Lower lobe of right lung (tissue), 2 donors: Measurements from ENCODE around the gene BICDL2. TPM values are rescaled to one million over a fixed set of nuclear protein-coding genes. Genes with fewer than 3 reads are reported as not detected.

Experiments
- ATAC-seq, 2 donors: fragments of 200-7000 bp; cut with Tn5 transposase; one replicate each; pipeline ENCODE4 v1.9.1; 2020 to 2022; ENCODE audit warnings: mild to moderate bottlenecking in 2 of 2, moderate library complexity in 2 of 2
- DNase-seq: peaks from one replicate; pipeline ENCODE4 v3.0.0-alpha.2; 2020
- H3K27ac ChIP-seq: fragments of 200-600 bp; one replicate; pipeline ENCODE4 v1.8.0; 2022
- H3K27me3 ChIP-seq: fragments of 200-600 bp; one replicate; pipeline ENCODE4 v1.8.0; 2022; ENCODE audit warnings: low read depth
- H3K36me3 ChIP-seq: fragments of 200-600 bp; one replicate; pipeline ENCODE4 v1.8.0; 2022; ENCODE audit warnings: mild to moderate bottlenecking
- H3K4me1 ChIP-seq: fragments of 200-600 bp; one replicate; pipeline ENCODE4 v1.8.0; 2022
- H3K4me3 ChIP-seq: fragments of 200-600 bp; one replicate; pipeline ENCODE4 v1.8.0; 2022; ENCODE audit warnings: mild to moderate bottlenecking
- H3K9me3 ChIP-seq: fragments of 200-600 bp; one replicate; pipeline ENCODE4 v1.8.0; 2022
- CTCF ChIP-seq: fragments of 200-600 bp; IDR thresholded peaks from one replicate; pipeline ENCODE4 v1.8.0; 2022; ENCODE audit warnings: antibody characterized with exemption, mild to moderate bottlenecking
- intact Hi-C: fragments of 100-400 bp; cut with DNase I; formaldehyde crosslinking; loops from one replicate; pipeline ENCODE4 v1.11.0; 2022
- total RNA-seq: library from RNA; stranded (reverse); fragmentation: NEBNext Ultra II Directional; extraction: Animal tissue kit (Norgen Biotek cat#: 25700); gene quantifications from one replicate; pipeline ENCODE4 v1.2.1, GENCODE V29; 2021
- donor health status: DM: no; HTN: yes; CAD: no; lungs with severe emphysema.

Gene BICDL2
- total RNA-seq, 1 donor from 2014 or later = 19.5 TPM

DNA sequence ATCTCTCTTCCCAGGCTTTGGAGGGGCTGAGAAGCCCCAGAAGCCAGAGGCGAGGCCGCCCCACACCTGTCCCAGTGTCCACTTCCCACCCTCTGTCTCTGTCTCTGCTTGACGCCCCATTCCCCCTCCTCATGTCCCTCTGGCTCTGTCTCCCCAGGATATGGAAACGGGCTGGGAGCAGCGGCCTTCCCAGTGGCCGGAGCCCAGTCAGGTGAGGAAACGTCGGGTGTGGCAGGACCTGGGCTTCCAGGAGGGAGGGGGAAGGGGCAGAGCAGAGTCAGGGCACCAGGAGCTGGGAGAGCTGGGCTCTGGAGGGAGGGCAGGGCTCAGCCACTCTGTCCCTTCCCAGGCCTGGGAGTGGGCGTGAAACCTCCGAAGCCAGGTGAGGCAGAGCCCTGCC, 45.9 kb downstream of the BICDL2 start:
- intact Hi-C loops = no loop called here
- no peak for ATAC-seq
- no peak for DNase-seq
- no peak overlapping the region for H3K4me3 ChIP-seq
- H3K27ac ChIP-seq = no peak overlapping the region
- no peaks in the 10 kb centered on the region for H3K36me3 ChIP-seq
- no peaks in the 10 kb centered on the region for H3K9me3 ChIP-seq
- no peaks in the 10 kb centered on the region for H3K4me1 ChIP-seq
- peaks cover 9% of the 10 kb centered on the region for H3K27me3 ChIP-seq
- TF ChIP-seq CTCF = no peak

DNA sequence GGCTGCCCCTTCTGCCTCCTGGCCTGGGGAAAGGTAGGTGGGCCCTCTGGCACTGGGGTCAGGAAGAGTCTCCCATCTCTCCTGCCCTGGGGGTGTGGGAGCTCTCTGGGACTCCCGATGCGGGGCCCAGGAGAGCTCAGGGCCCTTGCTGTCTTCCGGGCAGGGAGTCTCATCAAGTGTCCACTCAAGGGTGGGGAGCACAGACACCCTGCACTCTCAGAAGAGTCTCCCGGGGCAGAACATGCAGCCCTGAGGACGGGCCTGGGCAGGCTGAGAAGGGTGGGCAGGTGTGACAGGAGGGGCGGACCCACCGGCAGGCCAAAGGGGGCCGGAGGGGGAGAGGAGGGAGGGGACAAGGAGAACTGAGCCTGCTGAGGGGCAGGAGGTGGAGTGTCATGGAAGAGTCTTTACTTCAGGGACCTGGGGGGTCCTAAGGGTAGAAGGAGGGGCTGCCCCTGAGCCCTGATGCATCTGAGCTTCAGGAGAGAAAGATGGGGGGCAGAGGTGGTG, 48.1 kb downstream of the BICDL2 start:
- Histone ChIP-seq H3K36me3 (no peaks in the 10 kb centered on the region), H3K4me3 (no peak overlapping the region), H3K4me1 (peaks cover 6% of the 10 kb centered on the region), H3K9me3 (no peaks in the 10 kb centered on the region), H3K27me3 (peaks cover 9% of the 10 kb centered on the region), H3K27ac (no peak overlapping the region)
- TF ChIP-seq CTCF = no peak
- no peak for ATAC-seq
- intact Hi-C loops = no loop called here
- DNase-seq = no peak

DNA sequence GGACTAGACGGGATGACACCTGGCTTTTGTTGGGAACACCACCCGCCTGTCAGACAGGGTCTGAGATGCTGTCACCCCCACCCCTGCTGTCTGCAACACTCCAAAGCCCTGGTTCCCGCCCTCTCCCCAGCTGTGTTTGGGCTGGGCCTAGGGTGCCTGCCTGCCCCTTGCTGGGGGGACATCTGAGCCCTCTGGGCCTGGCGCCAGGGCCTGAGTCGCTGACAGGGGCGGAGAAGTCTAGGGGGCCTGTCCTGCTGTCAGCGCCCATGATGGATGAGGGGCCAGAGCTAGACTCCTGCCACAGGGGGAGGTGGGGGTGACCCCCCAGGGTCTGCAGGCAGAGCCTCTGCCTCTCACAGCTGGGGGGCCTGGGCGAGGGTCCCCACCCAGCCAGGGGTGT, 48.9 kb downstream of the BICDL2 start:
- intact Hi-C loops = no loop called here
- Histone ChIP-seq H3K36me3 (no peaks in the 10 kb centered on the region), H3K4me1 (peaks cover 11% of the 10 kb centered on the region), H3K4me3 (no peak overlapping the region), H3K27me3 (peaks cover 9% of the 10 kb centered on the region), H3K9me3 (no peaks in the 10 kb centered on the region), H3K27ac (no peak overlapping the region)
- DNase-seq = no peak
- TF ChIP-seq CTCF = no peak
- ATAC-seq = no peak

- DNase-seq (no peak), ATAC-seq (no peak)
- Histone ChIP-seq H3K9me3 (no peaks in the 10 kb centered on the region), H3K36me3 (no peaks in the 10 kb centered on the region), H3K4me3 (no peak overlapping the region), H3K27ac (no peak overlapping the region), H3K4me1 (peaks cover 11% of the 10 kb centered on the region), H3K27me3 (peaks cover 9% of the 10 kb centered on the region)
- no peak for TF ChIP-seq CTCF
- intact Hi-C loops = no loop called here
Observed at GRCh38 chr16:2987286-2987685, 49.5 kb downstream of the BICDL2 start.

DNA sequence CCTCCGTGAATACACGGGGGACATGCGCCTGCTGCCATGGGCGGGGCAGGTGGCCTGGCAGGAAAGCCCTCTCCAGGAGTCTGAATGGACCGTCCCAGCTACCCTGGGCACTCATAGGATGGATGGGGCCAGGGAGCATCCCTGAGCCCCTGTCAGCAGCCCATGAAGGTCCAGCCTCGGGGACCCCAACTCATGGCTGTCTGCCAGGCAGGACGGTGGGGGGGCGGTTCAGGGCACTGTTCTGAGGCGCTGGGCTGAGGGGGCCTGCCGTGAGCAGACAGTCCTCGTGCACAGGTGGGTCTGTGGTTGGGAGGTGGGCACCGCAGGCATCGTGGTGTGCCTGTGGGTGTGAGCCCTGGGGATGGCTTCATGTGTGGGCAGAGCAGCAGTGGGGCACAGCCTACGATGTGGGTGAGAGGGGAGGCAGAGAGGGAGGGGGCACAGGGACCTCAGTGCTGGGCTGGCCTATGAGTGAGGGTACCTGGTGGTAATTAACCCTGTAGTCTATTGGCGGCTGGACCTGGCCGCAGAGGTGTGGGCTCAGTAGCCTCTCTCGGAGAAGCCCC, 50.0 kb downstream of the BICDL2 start:
- Histone ChIP-seq H3K27ac (no peak overlapping the region), H3K9me3 (no peaks in the 10 kb centered on the region), H3K4me3 (no peak overlapping the region), H3K4me1 (peaks cover 11% of the 10 kb centered on the region), H3K27me3 (peaks cover 9% of the 10 kb centered on the region), H3K36me3 (no peaks in the 10 kb centered on the region)
- no peak for TF ChIP-seq CTCF
- intact Hi-C loops = no loop called here
- ATAC-seq (no peak), DNase-seq (no peak)
